ENCODE data around the gene SLC30A3.

The SLC30A3 gene

DNA sequence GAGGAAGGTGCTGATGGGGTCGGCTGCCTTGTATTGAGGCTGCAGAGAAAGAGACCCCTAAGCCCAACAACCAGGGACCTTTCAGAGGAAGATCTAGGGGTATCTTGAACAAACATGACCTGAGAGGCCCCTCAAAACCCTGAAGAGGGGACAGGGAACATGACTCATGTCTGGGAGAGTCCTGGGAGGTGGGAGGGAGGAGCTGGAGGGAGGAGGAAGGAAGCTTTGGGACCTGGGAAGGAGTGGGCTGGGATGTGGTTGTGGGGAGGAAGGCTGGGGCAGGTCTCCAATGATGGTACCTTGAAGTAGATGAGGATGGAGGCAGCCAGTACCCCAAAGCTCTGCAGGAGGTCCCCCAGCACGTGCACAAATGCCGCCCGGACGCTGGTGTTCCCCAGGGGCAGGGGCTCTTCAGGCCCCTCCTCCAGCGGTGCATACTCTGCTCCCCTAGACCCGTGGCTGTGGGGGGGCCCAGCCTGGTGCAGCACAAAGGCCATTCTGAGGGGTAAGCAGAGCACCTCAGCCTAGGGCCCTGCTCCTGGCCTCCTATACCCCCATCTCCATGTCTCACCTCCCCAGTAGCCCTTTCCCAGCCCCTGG, 5.9 kb downstream of the SLC30A3 start:
- no peak for DNase-seq

DNA sequence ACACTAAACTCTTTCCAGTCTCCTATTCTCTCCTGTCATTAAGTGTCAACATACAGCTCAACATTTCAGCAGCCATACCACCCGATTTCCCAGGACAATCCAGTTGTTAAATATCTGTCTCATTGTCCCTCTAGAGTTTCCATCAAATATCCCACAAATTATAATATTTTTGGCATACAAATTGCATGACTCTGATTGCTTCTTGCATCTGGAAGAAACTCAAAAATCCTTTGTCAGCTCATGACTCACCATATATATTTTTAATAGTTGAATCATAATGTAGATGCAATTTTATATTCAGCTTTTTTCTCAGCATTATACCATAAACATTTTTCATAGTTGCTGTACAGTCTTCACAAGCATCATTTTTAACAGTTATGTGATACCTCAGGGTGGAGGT, 7.2 kb downstream of the SLC30A3 start:
- DNase-seq, result no peak

- no peak for DNase-seq
These were observed 7.7 kb downstream of the SLC30A3 start for GRCh38 chr2:27255187-27255586.

DNA sequence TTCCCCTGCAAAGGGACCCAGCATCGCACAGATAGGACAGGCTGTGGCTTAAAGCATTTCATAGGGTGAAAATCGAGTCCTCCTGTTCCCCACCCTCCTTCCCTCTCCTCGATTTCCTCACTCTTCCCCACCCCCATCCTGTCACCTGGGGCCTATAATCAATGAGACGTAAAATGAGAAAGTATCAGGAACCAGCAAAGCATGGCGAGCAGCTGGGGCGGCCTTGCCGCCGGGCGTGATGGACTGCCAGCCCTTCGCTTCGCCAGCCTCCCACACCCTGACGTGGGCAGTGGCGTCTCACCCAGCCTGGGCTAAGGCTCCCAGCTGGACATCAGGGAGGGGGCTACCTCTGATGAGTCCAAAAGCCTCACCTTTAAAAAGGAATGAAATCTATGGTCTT, 11.1 kb downstream of the SLC30A3 start:
- DNase-seq, result no peak

- no peak for DNase-seq
These were observed 12.0 kb downstream of the SLC30A3 start for GRCh38 chr2:27250652-27251379.

DNA sequence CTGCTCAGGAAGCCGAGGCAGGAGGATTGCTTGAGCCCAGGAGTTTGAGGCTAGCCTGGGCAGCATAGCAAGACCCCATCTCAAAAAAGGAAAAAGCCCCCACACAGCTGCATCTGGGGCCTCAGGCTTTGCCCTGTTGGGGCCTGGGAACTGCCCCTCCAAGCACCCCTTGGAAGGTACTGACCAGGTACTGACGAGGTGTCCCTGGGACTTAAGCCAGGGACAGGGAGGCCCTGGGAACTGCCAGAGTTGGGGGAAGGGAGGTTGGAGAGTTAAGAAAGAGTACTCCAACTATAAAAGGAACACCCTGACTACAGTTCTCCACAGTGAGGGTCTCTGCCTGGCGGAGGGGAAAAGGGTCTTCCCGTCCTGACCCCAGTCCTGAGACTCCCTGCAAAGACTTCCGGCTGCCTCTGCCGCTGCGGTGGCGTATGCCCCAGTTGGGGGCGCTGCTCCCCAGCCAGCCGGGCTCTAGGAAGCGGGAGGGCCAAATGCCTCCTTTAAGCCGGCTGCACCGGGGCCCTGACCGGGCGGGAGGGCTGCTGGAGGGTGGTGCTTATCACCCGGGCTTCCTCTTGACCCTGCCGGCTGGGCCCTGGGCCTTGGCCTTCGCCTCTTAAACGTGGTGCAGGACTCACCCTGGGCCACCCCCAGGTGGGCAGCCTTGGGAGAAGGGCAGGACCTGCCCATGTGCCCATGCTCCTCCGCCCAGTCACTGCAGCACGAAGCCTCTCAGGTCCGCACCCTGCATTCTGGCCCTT, 12.8 kb downstream of the SLC30A3 start:
- DNase-seq, result peak; percentile 30

GRCh38 chr2:27249159-27249890, 13.5 kb downstream of the SLC30A3 start:
- DNase-seq, result no peak

DNA sequence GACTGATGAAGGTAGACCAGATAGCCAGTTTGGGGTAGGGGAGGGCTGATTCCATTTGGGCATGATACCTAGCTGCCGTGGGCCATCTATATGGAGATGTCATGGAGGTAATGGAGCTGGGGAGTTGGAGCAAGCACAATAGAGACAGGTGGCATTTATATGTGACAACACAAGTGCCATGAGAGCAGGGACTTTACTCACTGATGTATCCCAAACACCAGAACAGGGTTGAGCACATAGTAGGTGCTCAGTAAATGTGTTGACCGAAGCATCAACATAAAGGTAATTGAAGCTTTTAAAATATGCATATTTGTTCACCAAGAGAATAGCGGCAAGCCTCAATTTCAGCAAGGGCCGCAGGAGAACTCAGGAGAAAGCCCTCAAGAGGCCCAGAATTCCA, 15.0 kb downstream of the SLC30A3 start:
- no peak for DNase-seq

DNA sequence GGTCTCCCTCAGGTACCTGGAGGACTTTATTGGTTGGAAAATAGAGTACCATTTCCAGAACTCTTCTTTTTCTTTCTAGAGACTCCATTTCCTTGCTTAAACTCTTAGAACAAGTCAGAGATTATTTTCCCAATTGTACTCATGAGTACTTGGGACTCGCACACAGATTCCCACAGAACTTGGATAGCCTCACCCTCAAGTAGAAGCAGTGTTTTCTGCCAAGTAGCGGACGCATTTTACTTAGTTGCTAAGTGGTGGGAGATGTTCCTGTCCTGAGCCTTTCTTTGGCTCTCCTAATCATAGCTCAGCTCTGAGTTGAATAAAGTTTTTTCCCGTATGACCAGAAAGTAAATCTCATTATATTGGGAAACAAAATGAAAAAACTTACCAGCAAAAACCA, 17.2 kb downstream of the SLC30A3 start:
- no peak for DNase-seq

DNA sequence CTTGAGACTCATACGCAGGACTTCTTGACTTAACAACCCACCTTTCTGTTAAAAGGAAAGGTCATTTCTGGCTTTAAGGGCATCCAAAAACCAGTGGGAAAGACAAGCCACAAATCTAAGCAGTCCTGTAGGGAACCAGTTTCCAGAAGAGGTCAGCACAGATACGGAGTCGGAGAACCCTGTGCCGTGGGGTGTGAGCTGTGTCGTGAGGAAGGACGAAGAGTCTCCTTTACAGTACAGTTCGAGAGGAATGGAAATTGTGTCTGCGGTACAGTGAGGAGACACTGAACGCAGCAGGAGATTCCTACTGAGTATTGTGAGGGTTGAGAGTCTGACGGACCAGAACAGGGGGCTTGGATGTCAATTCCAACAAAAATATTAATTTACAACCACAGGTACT, 17.7 kb downstream of the SLC30A3 start:
- no peak for DNase-seq

GRCh38 chr2:27243391-27244130, 19.3 kb downstream of the SLC30A3 start:
- no peak for DNase-seq

GRCh38 chr2:27242614-27242951, 20.3 kb downstream of the SLC30A3 start:
- DNase-seq, result no peak

DNA sequence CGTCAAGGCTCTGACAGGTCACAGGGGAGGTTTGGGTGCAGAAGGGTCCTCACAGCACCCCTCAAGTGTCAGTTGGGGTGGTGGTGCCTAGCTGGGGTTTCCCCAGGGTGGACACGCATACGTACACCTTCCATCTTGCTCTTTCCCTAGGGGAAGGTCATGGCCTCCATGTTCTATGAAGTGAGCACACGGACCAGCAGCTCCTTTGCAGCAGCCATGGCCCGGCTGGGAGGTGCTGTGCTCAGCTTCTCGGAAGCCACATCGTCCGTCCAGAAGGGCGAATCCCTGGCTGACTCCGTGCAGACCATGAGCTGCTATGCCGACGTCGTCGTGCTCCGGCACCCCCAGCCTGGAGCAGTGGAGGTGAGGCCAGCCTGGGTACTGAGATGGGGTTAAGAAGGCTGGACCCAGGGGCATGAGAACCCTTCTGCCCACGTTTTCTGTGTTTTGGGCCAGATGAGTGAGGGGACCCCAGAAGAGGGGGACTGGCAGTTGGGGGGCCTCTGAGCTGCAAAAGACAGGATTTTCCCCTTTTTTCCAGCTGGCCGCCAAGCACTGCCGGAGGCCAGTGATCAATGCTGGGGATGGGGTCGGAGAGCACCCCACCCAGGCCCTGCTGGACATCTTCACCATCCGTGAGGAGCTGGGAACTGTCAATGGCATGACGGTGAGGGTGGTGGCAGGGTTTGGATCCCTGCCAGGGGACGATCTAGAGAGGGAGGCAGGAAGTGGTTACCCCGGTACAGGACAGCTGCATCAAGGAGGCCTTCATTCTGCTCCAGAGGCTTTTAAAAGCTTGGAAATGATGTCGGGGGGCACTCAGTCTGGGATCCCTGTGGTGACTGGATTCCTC, 20.9 kb downstream of the SLC30A3 start:
- DNase-seq, result no peak

- no peak for DNase-seq
These were observed 22.4 kb downstream of the SLC30A3 start for GRCh38 chr2:27240406-27240805.

DNA sequence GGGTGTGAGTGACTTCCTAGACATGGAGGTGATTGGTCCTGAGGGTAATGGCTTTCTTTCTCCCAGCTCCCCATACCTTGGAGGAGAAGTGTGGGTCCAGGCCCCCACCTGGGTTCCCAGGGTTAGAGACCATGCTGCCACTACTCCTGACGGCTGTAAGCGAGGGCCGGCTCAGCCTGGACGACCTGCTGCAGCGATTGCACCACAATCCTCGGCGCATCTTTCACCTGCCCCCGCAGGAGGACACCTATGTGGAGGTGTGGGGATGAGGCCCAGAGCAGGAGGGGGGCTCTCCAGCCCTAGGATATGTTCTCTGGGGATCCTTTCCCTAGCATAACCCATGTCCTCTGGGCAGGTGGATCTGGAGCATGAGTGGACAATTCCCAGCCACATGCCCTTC, 23.9 kb downstream of the SLC30A3 start:
- no peak for DNase-seq

DNA sequence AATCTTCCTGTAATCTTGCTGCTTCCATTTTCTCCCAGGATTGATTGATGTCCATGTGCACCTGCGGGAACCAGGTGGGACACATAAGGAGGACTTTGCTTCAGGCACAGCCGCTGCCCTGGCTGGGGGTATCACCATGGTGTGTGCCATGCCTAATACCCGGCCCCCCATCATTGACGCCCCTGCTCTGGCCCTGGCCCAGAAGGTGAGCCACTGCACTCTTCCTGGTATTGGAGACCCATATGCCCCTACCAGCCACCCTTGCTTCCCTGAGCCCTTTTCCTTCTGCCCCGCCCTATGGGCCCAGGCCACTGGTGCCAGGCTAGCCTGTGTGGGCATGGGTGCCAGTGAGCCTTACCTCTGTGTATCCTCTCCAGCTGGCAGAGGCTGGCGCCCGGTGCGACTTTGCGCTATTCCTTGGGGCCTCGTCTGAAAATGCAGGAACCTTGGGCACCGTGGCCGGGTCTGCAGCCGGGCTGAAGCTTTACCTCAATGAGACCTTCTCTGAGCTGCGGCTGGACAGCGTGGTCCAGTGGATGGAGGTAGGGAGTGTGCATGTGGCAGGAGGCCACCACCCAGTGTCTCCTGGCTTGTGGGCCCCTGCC, 25.4 kb downstream of the SLC30A3 start:
- DNase-seq, result no peak

DNA sequence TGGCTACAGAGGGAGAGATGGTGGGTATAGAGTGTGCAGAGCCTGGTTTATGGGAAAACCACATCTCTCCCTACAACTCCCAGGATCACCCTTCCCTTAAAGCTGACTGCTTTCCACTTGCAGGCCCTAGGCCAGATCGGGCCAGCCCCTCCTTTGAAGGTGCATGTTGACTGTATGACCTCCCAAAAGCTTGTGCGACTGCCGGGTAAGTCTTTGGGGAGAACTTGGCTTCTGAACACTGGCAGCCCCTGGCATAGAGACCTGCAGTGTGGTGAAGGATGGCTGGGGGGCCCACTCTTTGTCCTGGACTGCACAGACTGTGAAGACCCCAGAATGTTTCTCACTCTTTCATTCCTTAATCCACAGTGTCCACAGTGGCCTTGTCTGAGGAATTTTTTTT, 26.2 kb downstream of the SLC30A3 start:
- DNase-seq, result no peak

GRCh38 chr2:27236136-27236535, 26.7 kb downstream of the SLC30A3 start:
- no peak for DNase-seq

DNA sequence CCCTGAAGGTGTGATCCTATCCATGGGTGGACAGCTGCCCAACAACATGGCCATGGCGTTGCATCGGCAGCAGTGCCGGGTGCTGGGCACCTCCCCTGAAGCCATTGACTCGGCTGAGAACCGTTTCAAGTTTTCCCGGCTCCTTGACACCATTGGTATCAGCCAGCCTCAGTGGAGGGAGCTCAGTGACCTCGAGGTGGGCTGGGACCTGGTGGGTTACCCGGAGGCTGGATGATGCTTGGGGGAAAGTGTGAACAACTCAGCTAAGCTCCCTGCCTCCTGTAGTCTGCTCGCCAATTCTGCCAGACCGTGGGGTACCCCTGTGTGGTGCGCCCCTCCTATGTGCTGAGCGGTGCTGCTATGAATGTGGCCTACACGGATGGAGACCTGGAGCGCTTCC, 29.5 kb downstream of the SLC30A3 start:
- DNase-seq, result no peak

GRCh38 chr2:27231921-27232320, 30.9 kb downstream of the SLC30A3 start:
- DNase-seq, result no peak

- DNase-seq, result no peak
These were observed 35.3 kb downstream of the SLC30A3 start for GRCh38 chr2:27227501-27227900.
